RKO (cell line): Measurements from ENCODE around the gene BCL7A.
A peak's percentile ranks its signal among the peaks of the same experiment; 100 is the strongest.
"Not testable (repeated sequence)": the region's sequence is repeated elsewhere in the genome, so short reads cannot be mapped to it uniquely, and the experiment has no call there.

Experiments
- DNase-seq: peaks from one replicate; pipeline ENCODE4 v3.0.0-alpha.2; 2016; ENCODE audit warnings: low spot score

Gene BCL7A

GRCh38 chr12:122028165-122028904 is 6.7 kb downstream of the BCL7A start:
- no peak for DNase-seq

GRCh38 chr12:122028905-122029560 is 7.3 kb downstream of the BCL7A start:
- no peak for DNase-seq

- no peak for DNase-seq
Measured at GRCh38 chr12:122029620-122030423, 8.1 kb downstream of the BCL7A start.

GRCh38 chr12:122030424-122031035 is 8.8 kb downstream of the BCL7A start:
- DNase-seq: no peak

GRCh38 chr12:122031342-122032216 is 9.9 kb downstream of the BCL7A start:
- DNase-seq: peak; percentile 23

GRCh38 chr12:122032580-122032979 is 10.9 kb downstream of the BCL7A start:
- DNase-seq: no peak

GRCh38 chr12:122035292-122035691 is 13.6 kb downstream of the BCL7A start:
- DNase-seq: no peak

GRCh38 chr12:122036153-122036552 is 14.5 kb downstream of the BCL7A start:
- no peak for DNase-seq

- no peak for DNase-seq
Measured at GRCh38 chr12:122040579-122041386, 19.1 kb downstream of the BCL7A start.

GRCh38 chr12:122041458-122041857 is 19.8 kb downstream of the BCL7A start:
- not testable (repeated sequence) for DNase-seq

- no peak for DNase-seq
Measured at GRCh38 chr12:122042910-122043309, 21.2 kb downstream of the BCL7A start.

- no peak for DNase-seq
Measured at GRCh38 chr12:122043476-122043875, 21.8 kb downstream of the BCL7A start.

GRCh38 chr12:122045262-122045661 is 23.6 kb downstream of the BCL7A start:
- no peak for DNase-seq

GRCh38 chr12:122046145-122046544 is 24.5 kb downstream of the BCL7A start:
- no peak for DNase-seq

- DNase-seq: no peak
Measured at GRCh38 chr12:122048151-122048550, 26.5 kb downstream of the BCL7A start.

GRCh38 chr12:122049827-122050226 is 28.1 kb downstream of the BCL7A start:
- DNase-seq: no peak

- no peak for DNase-seq
Measured at GRCh38 chr12:122050706-122051105, 29.0 kb downstream of the BCL7A start.

- DNase-seq: no peak
Measured at GRCh38 chr12:122051231-122051876, 29.7 kb downstream of the BCL7A start.

GRCh38 chr12:122052285-122052684 is 30.6 kb downstream of the BCL7A start:
- DNase-seq: no peak
